GM19240 (cell line): ENCODE data around the gene LMBRD2.
"Not testable (repeated sequence)": the region's sequence is repeated elsewhere in the genome, so short reads cannot be mapped to it uniquely, and the experiment has no call there.

Experiments
- DNase-seq: peaks from one replicate; pipeline ENCODE4 v3.0.0; 2011; ENCODE audit warnings: low spot score; ENCODE audit not compliant: insufficient read length

Gene LMBRD2

GRCh38 chr5:36161361-36161760, 9.7 kb upstream of the LMBRD2 start:
- DNase-seq: no peak

GRCh38 chr5:36160617-36161016, 8.9 kb upstream of the LMBRD2 start:
- DNase-seq: no peak

GRCh38 chr5:36158144-36158543, 6.5 kb upstream of the LMBRD2 start:
- DNase-seq: no peak

GRCh38 chr5:36156619-36157018, 4.9 kb upstream of the LMBRD2 start:
- DNase-seq: no peak

- DNase-seq: no peak
Observed at GRCh38 chr5:36156121-36156601, 4.5 kb upstream of the LMBRD2 start.

GRCh38 chr5:36155291-36155690, 3.6 kb upstream of the LMBRD2 start:
- DNase-seq: no peak

GRCh38 chr5:36153726-36154125, 2.0 kb upstream of the LMBRD2 start:
- no peak for DNase-seq

- DNase-seq: no peak
Observed at GRCh38 chr5:36153298-36153677, 1.6 kb upstream of the LMBRD2 start.

- no peak for DNase-seq
Observed at GRCh38 chr5:36152324-36153297, 924 bp upstream of the LMBRD2 start.

- no peak for DNase-seq
Observed at GRCh38 chr5:36150676-36151433, 832 bp downstream of the LMBRD2 start.

- DNase-seq: no peak
Observed at GRCh38 chr5:36147681-36148080, 4.0 kb downstream of the LMBRD2 start.

GRCh38 chr5:36146390-36146789, 5.3 kb downstream of the LMBRD2 start:
- DNase-seq: no peak

- no peak for DNase-seq
Observed at GRCh38 chr5:36145311-36145710, 6.4 kb downstream of the LMBRD2 start.

GRCh38 chr5:36138900-36139683, 12.6 kb downstream of the LMBRD2 start:
- DNase-seq: no peak

- no peak for DNase-seq
Observed at GRCh38 chr5:36136581-36136980, 15.1 kb downstream of the LMBRD2 start.

- DNase-seq: no peak
Observed at GRCh38 chr5:36135988-36136387, 15.7 kb downstream of the LMBRD2 start.

- DNase-seq: not testable (repeated sequence)
Observed at GRCh38 chr5:36133009-36133408, 18.7 kb downstream of the LMBRD2 start.

- not testable (repeated sequence) for DNase-seq
Observed at GRCh38 chr5:36129666-36130065, 22.0 kb downstream of the LMBRD2 start.

GRCh38 chr5:36128795-36129194, 22.9 kb downstream of the LMBRD2 start:
- DNase-seq: no peak

- no peak for DNase-seq
Observed at GRCh38 chr5:36125868-36126267, 25.8 kb downstream of the LMBRD2 start.

- DNase-seq: no peak
Observed at GRCh38 chr5:36111238-36111637, 40.4 kb downstream of the LMBRD2 start.
